ENCODE data around the gene STIM2. TPM values are rescaled to one million over a fixed set of nuclear protein-coding genes. Genes with fewer than 3 reads are reported as not detected.

The STIM2 gene
- polyA plus RNA-seq, 3 donors = 8.6 to 16.5 (median 8.8) TPM

DNA sequence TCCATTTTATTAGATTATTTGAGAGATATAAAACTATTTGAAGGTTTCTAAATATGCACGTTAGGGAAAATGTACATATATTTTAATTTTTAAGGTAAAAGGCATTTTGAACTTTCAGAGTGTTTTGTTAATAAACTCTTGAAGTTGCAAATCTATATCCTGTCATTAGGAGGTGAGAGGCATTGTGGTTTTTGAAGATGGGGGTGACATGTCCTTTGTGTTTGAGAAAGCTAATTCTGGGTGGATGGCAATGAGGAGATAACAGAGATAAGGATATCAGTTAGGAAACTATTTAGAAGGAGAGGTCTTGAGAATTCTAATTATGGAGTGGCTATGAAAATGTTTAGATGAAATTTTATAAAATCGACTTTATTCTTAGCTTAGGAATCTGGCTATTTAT is 6.1 kb downstream of the STIM2 start:
- intact Hi-C loops (cut with micrococcal nuclease) = no loop called here

GRCh38 chr4:26867914-26868684 is 7.5 kb downstream of the STIM2 start:
- 100% methylated on average over 1 of the region's 3 CpGs for WGBS (ENCODE audit: insufficient coverage)
- Mint-ChIP-seq H3K9me3 (no peaks in the 10 kb centered on the region), H3K36me3 (peaks cover 4 to 14% of the 10 kb centered on the region in 2 donors), H3K27ac (peak overlapping the region in 2 of 7 donors; percentile 23 to 60), H3K4me3 (no peak overlapping the region), H3K4me1 (peaks cover 42% of the 10 kb centered on the region), H3K27me3 (ENCODE audit: low read depth in 3 of 3) (peaks cover 0 to 1% (median 0%) of the 10 kb centered on the region in 3 donors)
- Histone ChIP-seq H3K4me3 (replicated peaks in 1 of 3; ENCODE audit: low read depth in 2 of 3, low read length in 3 of 3) (no peak overlapping the region), H3K79me2 (ENCODE audit: insufficient read depth, low read length) (peaks cover 86% of the 10 kb centered on the region), H3K9me3 (replicated peaks in 1 of 2; ENCODE audit: control insufficient read depth in 1 of 2, insufficient read depth in 1 of 2, low read length in 2 of 2) (no peaks in the 10 kb centered on the region), H3K4me2 (replicated peaks; ENCODE audit: extremely low read depth, low read length, poor library complexity, severe bottlenecking) (no peak overlapping the region), H3K36me3 (replicated peaks in 1 of 2; ENCODE audit: control insufficient read depth in 1 of 2, insufficient read depth in 2 of 2, low read length in 2 of 2) (no peaks in the 10 kb centered on the region), H3K27ac (ENCODE audit: low read depth in 1 of 2, low read length in 2 of 2) (no peak overlapping the region), H3K9ac (ENCODE audit: insufficient read depth, low read length, poor library complexity, severe bottlenecking) (no peak overlapping the region), H4K20me1 (ENCODE audit: insufficient read depth, low read length) (peaks cover 11% of the 10 kb centered on the region), H3K27me3 (ENCODE audit: control insufficient read depth in 2 of 2, insufficient read depth in 2 of 2, low read length in 2 of 2) (no peaks in the 10 kb centered on the region), H3K4me1 (ENCODE audit: control insufficient read depth in 1 of 2, insufficient read depth in 2 of 2, low read length in 2 of 2) (peaks cover 15 to 33% of the 10 kb centered on the region in 2 donors), H2AFZ (ENCODE audit: insufficient read depth, low read depth, low read length, poor library complexity, severe bottlenecking) (no peak overlapping the region)
- intact Hi-C loops (cut with micrococcal nuclease) = no loop called here
- TF ChIP-seq CTCF (IDR thresholded peaks at IDR 0.05) = no peak
- no peak for DNase-seq

More for the DNA sequence above, 6.1 kb downstream of the STIM2 start:
- Histone ChIP-seq H3K27ac (ENCODE audit: low read depth in 1 of 2, low read length in 2 of 2) (no peak overlapping the region), H3K4me1 (ENCODE audit: control insufficient read depth in 1 of 2, insufficient read depth in 2 of 2, low read length in 2 of 2) (peaks cover 19 to 44% of the 10 kb centered on the region in 2 donors), H3K9me3 (replicated peaks in 1 of 2; ENCODE audit: control insufficient read depth in 1 of 2, insufficient read depth in 1 of 2, low read length in 2 of 2) (no peaks in the 10 kb centered on the region), H3K27me3 (ENCODE audit: control insufficient read depth in 2 of 2, insufficient read depth in 2 of 2, low read length in 2 of 2) (no peaks in the 10 kb centered on the region), H3K4me2 (replicated peaks; ENCODE audit: extremely low read depth, low read length, poor library complexity, severe bottlenecking) (no peak overlapping the region), H3K9ac (ENCODE audit: insufficient read depth, low read length, poor library complexity, severe bottlenecking) (no peak overlapping the region), H3K4me3 (replicated peaks in 1 of 3; ENCODE audit: low read depth in 2 of 3, low read length in 3 of 3) (no peak overlapping the region), H3K36me3 (replicated peaks in 1 of 2; ENCODE audit: control insufficient read depth in 1 of 2, insufficient read depth in 2 of 2, low read length in 2 of 2) (no peaks in the 10 kb centered on the region), H4K20me1 (ENCODE audit: insufficient read depth, low read length) (peaks cover 20% of the 10 kb centered on the region), H3K79me2 (ENCODE audit: insufficient read depth, low read length) (peaks cover 91% of the 10 kb centered on the region), H2AFZ (ENCODE audit: insufficient read depth, low read depth, low read length, poor library complexity, severe bottlenecking) (no peak overlapping the region)
- H3K4me3 Mint-ChIP-seq = peak overlapping the region in 1 of 2 donors; percentile 5
- no CpG with 5 or more reads among the region's 2 CpGs for WGBS (ENCODE audit: insufficient coverage)
- H3K36me3 Mint-ChIP-seq = peaks cover 4 to 11% of the 10 kb centered on the region in 2 donors
- no peak for TF ChIP-seq CTCF (IDR thresholded peaks at IDR 0.05)
- no peak overlapping the region for H3K27ac Mint-ChIP-seq
- no peak for DNase-seq
- no peaks in the 10 kb centered on the region for H3K9me3 Mint-ChIP-seq
- H3K27me3 Mint-ChIP-seq (ENCODE audit: low read depth in 3 of 3) = peaks cover 0 to 1% (median 0%) of the 10 kb centered on the region in 3 donors
- H3K4me1 Mint-ChIP-seq = peaks cover 48% of the 10 kb centered on the region
